GM21786 (cell line): Measurements from ENCODE around the gene CD9.

Experiments
- ATAC-seq: cut with Tn5 transposase; IDR thresholded peaks from one replicate; pipeline ENCODE4 v1.9.1; 2021; ENCODE audit not compliant: unreplicated experiment

CD9 gene

DNA sequence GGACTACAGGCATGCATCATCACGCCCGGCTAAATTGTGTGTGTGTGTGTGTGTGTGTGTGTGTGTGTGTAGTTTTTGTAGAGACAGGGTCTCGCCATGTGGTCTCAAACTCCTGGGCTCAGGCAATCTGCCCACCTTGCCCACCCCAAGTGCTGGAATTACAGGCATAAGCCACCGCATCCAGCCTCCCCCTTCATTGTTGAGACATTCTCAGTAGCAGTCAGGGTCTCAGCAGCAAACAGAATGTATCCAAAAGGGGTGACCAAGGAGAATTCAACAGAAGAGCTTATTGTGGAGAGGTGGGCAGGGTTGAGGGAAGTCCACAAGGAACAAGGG, 73.0 kb downstream of the CD9 start:
- no peak for ATAC-seq

DNA sequence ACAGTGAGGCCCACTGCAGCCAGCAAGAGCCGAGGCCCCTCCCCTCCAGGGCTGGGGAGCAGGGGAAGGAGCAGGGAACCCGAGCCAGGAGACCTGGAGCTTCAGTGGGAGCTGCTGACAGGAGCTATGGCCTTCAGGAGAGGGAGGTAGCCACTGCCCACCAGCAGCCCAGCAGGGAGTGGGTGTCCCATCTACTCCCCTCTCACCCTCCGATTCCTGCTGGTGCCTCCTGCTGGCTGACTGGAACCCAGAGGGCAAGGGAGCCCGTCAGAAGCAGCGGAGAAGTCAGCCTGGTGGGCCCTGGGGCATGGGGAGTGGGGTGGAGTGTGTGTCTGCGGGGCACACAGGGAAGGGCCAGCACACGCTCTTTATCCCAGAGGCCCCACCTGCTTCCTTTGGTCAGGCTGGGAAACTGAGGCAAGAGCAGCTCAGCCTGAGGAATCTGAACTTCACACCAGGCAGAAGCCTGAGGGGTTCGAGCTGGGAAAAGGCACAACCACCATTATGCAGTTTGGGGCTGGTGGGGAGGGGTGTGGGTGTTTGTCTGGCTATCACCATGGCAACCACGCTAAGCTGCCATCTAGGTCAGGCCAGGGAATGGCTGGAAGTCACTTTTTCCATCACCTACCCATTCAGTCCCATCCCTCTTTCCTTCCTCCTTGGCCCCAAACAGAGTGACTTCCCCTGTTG, 73.5 kb downstream of the CD9 start:
- ATAC-seq, result no peak

DNA sequence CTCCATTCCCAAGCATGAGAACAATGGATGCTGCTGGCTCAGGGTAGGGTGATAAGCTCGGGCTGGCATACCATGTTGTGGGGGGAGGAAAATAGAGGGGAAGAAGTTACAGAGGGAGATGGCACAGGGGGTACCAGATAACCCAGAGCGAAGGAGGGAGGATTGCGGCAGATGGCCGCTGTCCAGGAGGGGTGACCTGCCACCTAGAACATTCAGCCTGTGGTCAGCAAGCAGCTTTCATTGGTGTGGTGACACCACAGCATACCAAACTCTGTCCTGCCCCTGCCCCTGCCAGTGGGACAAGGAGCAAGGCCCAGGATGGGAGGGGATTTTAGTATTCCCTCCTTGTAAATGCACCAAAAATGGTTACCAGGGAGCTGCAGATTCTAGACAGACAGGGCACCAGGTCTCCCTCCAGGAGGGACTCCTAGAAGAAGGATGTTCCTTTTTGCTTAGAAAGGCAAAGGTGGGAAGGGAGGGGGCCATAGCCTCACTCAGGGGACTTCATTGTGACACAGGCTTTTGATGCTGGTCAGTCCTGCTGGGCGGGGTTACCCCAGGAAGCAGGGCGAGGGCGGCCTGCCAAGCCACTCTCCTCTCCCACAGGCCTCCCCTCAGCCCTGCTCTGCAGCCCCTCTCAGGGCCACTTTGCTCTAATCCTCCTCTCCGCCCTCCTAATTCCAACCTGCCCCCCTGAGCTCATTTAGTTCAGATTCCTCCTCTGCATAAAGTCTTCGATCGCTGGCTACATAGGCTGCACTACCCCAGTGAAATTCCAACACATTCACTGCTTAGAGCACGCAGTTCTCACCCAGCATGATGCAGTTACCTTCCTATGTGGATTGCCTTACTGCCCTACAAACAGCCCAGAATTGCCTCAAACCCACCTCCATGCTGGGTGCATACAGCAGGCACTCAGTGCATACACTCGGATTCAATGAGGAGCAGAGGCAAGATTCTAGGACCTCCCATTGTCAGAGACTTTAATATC, 74.3 kb downstream of the CD9 start:
- no peak for ATAC-seq

DNA sequence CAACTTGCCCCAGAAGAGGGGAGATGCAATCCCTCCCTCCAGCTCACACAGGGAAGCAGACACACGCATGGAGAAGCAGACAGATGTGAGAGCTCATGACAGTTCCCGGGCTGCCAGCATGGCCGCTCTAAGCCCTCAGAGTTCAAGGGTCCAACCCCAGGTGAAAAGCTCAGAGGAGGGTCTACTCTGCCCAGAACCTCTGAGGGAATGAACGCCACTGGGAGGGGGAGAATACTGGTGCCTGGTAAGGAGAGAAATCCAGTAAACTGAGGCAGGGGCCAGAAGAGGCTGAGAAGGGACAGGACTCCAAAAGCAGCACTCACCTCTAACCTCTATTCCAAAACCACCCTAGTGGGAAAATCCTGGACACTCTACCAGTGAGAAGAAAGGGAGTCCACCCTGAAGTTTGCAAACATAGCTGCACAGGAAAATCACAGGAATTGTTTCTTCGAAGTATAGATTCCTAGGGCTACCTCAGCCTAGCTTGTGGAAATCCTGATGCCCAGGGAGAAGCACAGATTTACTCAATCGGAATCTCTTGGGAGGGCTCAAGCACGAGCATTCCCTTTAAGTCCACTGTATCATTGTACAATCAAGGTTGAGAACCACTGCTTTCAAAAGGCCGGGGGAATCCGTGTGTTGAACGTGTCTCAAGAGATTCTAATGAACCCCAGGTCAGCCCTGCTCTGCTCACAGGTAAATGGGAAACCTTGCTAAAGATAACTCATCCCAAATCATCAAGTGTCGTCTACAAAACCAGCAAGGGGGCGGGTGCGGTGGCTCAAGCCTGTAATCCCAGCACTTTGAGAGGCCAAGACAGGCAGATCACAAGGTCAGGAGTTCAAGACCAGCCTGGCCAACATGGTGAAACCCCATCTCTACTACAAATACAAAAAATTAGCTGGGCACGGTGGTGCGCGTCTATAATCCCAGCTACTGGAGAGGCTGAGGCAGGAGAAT, 76.0 kb downstream of the CD9 start:
- ATAC-seq, result no peak

DNA sequence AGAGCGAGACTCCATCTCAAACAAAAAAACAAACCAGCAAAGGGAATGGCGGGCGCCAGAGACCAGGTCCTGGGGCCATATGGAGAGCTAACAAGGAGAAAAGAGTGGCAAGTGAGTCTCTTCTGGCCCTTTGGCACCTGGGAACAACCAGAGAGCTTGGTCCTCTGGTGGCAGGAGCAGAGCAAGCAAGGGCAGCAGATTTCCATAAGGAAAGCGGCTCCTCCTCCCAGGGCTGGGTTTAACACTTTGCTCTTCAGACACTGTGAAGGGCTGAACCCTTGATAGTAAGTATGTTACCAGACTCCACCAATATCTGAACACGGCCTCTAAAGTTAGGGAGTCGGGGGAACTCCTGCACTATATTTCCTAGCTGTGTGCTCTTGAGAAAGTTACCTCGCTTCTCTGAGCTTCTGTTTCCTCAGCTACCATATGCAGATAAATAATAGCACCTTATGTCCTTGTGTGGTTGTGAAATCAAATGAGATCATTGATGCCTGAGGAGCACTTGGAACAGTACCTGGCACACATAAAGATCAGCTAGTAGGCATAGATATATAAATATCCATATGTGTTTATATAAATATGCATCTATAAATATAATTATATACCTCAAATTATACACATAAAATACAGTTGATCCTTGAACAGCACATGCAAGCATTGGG, 76.9 kb downstream of the CD9 start:
- no peak for ATAC-seq

DNA sequence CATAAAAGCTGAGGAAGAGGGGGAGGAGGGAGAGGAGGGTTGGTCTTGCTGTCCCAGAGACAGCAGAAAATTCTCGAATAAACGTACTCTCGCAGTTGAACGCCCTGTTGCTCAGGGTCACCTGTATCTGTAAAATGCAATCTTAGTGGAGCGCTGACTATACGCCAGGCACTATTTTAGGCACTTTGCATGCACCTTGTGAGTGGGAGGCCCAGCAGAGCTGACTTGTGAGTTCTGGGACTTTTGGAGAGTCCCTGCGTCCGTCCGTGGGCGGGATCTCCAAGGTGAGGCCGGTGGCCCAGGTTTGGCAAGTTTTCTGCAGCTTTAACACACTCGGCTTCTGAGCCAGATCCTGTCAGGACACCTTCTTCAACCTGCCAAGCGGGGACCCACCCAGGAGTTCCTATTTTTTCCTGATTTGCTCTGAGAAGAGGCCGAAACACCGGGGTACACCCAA, 77.8 kb downstream of the CD9 start:
- peak; percentile 18 for ATAC-seq

DNA sequence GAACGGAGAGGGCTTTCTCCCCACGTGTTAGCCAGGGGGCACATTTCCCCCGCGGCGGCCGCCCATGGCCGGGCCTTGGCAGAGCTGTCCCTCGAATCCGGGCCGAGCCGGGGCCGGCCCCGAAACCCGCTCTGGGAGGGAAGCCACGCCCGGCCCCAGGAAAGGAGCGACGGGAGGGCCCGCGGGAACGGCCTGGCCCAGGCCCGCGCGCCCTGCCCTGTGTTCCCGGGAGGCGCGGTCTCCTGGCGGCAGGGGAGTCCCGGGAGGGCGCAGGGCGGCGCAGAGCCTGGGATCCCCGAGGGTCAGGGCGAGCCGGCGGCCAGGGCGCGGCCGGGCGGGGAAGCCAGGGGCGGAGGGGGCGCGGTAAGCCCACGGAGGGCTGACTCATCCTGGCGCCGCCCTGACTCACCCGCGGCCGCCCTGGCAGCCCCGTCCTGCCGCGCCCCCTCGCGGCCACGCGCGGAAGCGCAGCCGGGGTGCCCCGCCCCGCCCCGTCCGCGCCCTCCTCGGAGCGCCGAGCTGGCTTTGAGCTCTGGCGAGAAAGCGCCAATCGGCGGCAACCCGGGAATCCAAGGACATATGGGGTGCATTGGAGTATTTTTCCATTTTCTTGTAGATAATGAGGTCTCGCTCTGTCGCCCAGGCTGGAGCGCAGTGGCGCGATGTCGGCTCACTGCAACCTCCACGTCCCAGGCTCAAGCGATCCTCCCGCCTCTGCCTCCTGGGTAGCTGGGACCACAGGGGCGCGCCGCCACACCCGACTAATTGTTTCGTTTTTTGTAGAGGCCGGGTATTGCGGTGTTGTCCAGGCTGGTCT, 78.4 kb downstream of the CD9 start:
- ATAC-seq, result peak; percentile 63

DNA sequence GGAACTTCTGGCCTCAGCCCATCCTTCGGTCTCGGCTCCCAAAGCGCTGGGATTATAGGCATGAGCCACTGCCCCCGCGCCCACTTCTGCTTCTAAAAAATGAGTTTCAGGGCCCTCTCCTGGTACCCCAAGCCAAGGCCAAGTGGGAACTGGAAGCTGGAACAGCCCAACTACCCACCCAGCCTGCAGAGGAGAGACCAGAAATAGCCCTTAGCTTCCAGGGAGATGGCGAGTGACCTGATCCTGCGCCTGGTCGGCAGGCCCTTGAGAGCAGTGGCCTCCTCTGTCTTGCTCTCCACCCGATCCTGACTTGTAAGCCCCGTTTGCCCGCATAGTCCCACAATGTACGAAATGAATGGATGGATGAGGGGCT, 79.0 kb downstream of the CD9 start:
- no peak for ATAC-seq

DNA sequence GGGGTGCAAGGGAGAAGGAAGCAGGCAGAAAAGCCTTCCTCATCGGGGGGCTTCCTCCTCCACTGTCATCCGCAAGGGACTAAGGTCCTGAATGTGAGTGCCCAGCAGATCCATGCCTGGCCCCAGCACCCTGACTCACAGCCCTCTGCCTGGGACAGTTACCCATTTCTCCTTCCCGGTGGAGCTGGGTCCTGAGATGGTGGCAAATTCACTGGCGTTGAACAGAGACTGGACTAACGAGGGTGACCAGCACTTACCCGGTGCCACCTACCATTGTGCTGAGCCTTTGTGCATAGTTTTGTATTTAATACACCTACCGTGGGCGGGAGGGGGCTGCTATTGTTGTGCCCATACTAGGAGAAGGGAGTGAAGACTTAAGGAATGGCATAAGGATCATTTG, 79.4 kb downstream of the CD9 start:
- ATAC-seq, result no peak

DNA sequence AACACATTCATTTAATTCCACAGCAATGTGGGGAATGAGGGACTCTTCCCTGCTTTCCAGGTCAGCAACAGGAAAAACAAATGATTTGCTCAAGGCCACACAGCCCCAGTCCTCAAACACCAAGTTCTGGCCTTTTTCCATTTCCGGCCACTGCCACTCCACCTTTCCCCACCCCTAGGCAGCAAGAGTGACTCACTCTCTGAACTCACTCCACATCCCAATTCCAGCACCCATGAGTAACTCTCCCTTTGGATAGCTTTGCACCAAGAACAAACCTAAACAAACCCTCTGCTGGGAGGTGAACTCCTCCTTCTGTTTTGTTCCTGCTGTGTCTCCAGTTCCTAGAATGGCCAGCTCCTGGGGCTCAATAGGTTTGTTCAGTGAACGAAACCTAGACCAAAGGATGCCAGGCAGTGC, 79.9 kb downstream of the CD9 start:
- no peak for ATAC-seq

DNA sequence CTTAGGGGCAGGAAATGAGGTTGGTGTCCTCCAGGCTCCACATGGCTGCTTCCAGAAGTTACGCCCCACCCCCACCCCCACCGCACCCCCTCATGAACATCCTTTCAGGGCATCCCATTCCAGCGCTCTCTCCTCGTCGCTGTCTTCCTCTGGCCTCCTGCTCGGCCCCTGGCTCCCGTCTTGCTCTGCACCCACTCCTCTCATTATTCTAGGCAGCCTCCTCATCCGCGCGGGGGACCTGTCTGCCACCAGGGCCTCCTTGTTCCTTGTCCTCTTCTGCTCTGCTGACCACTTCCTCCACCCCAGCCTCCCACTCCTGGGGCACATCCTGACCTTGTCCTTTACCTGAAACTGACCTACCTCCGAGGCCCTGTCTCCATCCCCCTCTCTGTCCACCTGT, 80.5 kb downstream of the CD9 start:
- no peak for ATAC-seq

DNA sequence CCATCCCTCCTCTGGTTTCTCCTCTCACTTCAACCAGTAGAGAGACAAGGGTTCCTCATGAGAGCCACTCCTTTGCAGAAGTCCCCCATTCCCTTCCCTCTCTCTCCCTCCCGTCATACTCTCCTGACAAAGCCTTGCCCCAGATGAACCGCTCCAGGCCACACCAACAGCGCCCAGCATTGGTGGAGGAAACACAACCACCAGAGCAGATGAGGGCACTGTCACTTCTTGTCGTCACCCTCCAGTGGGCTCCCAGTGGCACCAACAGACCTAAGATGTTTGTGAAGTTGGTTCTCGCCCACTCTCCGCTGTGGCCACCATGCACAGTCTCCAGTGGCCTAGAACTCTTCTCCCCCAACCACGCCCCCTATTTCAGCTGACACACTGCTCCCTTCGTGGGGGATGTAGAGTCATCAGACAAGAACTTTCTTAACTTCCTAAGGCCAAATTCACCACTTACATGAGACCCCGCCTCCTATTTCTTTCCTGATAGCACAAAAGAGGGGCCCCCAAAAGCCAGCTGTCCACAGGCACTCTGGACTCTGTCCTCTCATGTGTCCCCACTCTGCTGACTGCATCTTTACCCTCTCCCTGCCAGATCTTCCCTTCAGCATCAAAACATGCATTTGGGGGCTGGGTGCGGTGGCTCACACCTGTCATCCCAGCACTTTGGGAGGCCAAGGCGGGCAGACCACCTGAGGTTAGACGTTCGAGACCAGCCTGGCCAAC, 81.0 kb downstream of the CD9 start:
- no peak for ATAC-seq

DNA sequence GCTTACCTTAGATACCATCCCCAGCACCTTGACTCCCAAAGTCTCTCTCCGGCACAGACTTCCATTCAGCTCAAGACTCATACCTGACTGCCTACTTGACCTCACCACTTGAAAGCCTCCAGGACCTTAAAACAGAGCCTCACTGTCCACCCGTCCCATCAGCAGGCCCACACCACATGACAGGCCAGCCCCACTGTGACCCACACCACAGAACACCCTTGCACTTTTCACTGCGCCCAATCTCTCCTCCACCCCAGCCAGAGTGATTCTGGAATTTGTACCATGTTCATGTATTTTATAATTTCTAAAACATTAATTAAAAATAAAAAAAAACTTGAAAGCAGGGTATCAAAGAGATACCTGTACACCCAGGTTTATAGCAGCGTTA, 82.2 kb downstream of the CD9 start:
- no peak for ATAC-seq

DNA sequence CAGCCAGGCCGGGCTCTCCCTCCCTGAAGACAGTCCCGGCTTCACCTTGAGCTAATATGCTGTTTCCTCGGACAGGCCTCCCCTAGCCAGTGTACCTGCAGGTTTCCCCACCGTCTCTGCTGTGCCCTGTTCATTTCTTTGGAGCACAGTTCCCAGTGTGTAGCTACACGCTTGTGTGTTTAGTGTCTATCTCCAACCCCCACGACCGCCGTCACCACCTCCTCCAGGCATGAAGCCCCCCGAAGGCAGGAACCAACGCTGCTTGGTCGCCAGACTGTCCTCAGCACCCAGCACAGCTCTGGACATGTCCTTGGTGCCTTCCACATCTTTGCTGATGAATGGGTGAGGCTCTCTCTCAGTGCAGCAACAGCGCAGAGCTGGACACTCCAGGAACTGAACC, 84.1 kb downstream of the CD9 start:
- no peak for ATAC-seq

DNA sequence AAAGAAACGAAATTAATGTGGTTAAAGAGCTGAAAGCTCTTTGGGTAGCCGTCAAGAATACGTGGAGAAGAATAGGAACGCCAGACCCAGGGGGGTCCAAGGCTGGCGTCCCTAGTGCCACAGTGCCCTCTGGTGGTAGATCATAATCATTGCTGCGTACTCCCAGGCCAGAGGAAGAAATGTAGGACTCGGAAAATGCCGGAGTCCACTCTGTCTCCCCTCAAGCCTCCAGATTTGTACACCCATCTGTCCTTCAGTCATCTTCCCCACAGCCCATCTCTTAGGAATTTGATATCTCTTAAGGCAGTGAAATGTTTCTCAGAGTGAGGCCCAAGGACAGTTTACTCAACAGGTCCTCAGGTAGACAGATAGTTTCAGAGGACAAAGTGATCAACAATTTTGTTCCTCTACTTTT, 84.9 kb downstream of the CD9 start:
- no peak for ATAC-seq

DNA sequence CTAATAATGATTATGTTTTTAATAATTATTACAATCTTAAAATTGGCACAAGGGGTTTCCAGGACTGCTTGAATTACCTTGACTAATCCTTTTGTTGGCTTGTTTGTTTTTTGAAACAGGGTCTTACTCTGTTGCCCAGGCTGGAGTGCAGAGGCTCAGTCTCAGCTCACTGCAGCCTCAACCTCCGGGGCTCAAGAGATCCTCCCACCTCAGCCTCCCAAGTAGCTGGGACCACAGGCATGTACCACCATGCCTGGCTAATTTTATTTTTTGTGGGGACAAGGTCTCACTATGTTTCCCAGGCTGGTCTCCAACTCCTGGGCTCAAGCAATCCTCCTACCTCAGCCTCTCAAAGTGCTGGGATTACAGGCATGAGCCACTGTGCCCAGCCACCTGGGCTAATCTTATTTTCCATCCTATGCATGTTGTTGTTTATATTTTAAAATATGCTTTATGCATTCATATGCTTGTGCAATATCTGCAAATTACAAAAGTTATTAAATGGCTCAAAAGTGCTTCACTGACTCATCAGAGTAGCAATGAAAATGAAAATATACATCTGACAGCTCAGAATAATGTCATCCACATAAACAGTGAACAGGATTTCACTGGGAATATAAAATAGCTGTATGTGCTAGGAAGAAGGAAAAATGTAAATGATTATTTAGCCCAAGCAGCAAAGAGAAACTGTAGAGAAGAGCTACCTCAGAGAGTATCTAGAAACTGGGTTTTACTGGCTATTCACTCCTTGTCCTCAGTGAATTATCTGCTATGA, 85.5 kb downstream of the CD9 start:
- ATAC-seq, result no peak
